Suppressor macrophage (primary cell): ENCODE data around the gene TAGLN3.
A peak's percentile ranks its signal among the peaks of the same experiment; 100 is the strongest.
"Not testable (repeated sequence)": the region's sequence is repeated elsewhere in the genome, so short reads cannot be mapped to it uniquely, and the experiment has no call there.

Experiments
- DNase-seq, 4 experiments: peaks; one replicate each; pipeline ENCODE4 v3.0.0-alpha.2; 2020 to 2022

The TAGLN3 gene

DNA sequence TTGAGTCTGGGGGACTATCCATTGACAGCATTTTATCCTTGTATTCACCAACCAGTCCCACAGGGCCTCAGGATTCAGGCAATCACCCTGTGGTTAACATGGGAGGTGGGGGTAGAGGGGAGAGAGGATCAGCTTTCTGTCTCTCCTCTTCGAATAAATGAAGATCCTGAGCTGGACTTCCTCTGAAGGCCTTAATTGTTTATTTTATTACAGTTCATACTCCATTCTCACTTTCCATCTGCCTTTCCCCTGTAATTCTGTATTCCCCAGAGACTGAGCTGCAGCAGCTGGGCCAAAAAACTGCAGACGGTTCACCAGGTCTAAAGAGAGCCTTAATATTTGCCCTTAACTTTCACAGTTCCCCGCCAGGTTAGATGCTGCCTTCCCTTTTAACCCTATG is 11.9 kb downstream of the TAGLN3 start:
- DNase-seq = no peak

DNA sequence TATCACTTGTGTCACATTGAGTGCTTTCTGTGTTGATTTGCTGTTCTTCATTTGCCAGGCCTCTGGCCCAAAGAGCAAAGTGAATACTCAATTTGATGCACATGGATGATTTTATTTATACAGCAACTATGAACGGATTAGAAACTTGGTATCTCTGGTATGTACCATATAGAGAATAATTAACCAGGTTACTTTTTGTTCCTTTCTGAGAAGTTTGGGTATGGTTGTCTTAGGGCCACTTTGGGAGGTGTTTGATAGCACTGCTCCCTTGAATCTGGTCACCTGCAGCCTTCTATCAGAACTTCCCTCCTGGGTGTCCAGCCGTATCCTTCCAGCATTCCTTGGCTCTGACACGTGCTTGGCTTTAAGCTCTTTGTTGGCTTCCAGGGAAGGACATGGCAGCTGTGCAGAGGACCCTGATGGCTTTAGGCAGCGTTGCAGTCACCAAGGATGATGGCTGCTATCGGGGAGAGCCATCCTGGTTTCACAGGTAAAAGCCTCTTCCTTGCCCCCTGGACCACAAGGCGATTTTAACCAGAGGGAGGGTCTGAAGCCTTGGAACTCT is 12.7 kb downstream of the TAGLN3 start:
- DNase-seq = no peak

DNA sequence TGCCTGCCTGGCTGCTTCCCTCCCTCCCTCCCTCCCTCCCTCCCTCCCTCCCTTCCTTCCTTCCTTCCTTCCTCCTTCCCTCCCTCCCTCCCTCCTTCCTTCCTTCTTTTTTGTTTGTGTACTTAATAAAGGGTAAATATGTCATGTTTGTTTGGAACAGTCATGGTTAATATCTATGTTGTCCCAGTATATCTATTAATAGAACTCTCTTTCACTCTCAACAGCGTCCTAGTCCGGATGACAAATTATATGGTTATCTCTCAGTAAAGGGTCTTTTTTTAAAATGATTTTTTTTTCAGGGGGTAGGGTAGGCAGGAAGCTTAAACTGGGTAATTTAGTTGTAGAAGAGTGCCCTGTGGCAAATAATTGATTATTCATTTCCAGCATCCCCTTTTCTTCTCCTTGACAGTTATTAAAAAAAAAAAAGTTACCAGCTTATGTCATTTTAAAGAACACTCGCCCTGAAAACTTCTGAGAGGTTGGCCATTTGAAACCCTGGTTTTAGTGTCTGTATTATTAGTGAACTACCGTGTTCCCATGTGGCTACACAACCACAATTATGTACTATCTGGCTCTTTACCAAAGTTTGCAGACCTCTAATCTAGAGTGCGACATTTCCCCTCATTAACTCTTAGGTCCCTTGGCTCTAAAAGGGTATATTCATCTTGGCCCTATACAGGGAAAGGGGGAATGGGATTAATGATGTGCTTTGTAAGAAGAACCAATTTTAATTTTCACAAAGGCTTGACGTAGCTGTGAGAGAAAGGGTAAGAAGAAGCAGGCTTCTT is 13.7 kb downstream of the TAGLN3 start:
- DNase-seq = no peak

DNA sequence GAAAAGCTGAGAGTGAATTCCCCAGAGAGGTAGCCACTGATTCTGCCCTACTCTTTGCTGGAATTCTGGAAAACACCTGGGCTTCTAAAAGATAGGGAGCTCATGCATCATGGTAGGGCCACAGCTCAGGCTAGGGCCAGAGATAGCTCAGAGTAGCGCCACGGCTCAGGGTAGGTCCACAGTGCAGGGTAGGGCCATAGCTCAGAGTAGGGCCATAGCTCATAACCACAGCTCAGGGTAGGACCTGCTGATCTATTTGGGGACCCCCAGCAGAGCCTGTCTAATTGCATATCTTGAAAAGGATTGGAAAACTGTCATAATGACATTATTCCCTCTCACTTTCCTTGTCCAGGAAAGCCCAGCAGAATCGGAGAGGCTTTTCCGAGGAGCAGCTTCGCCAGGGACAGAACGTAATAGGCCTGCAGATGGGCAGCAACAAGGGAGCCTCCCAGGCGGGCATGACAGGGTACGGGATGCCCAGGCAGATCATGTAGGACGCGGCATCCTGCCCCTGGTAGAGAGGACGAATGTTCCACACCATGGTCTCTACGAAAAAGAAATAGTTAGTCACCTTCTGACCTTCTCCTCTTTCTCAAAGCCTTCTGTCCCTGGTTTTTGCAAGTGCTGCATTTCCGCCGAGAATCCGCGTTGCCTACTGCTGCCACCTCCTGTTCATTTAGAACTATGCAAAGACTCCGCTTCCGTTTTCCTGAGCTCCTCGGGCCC is 14.5 kb downstream of the TAGLN3 start:
- peak; percentile 78 to 83 (median 80) for DNase-seq

DNA sequence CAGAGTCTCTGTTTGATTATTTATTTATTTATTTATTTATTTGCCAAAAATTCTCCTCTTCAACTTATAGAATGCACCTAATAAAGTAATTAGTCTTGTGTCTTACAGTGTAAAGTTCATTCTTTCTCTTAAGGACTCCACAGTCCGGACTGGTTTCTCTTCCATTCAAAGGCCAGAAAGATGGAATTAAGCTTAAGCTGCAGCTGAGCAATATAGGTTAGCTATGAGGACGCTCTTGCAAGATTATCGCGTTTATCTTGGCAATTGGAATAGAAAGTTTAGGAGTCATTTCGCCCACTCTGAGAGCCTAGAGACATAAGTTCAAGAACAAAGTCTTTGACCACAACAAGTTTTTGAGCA is 15.0 kb downstream of the TAGLN3 start:
- no peak for DNase-seq

DNA sequence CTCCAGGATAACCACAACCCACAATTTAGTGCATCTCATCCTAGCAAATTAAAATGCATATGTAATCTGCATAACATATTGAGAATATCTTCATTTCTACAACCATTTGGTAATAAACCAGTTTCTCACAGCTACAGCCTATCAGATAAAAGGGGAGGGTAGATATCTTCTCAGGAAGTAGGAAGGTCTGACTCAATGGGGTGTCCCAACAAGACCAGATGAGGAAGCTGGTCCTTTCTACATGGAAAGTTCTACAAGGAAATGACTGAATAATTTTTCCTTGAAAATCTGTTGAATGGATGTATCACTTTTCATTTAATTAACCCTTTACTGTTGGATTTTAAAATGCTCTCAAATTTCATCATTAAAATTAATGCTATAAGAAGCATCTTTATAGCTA is 18.4 kb downstream of the TAGLN3 start:
- DNase-seq = peak; percentile 26 to 77 (median 48)

DNA sequence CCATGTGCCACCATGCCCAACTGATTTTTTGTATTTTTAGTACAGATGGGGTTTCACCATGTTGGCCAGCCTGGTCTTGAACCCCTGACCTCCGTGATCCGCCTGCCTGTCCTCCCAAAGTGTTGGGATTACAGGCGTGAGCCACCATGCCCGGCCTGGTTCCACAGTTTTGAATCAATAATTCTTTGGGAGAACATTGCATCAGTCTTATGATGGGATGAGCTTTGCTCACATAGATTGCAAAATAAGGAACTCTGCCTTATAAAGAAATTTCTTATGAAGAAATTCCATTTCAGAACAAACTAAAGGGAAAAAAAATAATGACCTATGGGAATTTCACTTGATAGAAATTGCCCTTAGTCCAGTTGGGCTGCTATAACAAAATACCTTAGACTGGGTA is 20.0 kb downstream of the TAGLN3 start:
- no peak for DNase-seq

DNA sequence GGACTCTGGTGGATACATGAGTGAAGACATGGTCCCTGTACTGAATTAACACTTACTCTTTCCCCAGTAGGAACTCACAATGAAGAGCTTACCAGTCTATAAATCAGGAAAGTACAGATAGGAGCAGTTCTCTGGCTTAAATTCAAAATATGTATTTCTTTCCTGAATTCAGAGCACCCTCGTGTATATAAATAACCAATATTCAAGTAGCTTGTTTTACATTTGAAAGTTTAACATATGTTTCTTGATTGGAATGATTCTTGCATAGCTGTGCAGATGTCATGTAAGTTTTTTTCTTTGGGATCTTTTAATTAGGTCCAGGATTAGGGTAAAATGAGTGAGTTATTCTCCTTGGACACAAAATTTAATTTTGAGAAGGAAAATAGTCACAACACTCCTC is 21.0 kb downstream of the TAGLN3 start:
- no peak for DNase-seq

DNA sequence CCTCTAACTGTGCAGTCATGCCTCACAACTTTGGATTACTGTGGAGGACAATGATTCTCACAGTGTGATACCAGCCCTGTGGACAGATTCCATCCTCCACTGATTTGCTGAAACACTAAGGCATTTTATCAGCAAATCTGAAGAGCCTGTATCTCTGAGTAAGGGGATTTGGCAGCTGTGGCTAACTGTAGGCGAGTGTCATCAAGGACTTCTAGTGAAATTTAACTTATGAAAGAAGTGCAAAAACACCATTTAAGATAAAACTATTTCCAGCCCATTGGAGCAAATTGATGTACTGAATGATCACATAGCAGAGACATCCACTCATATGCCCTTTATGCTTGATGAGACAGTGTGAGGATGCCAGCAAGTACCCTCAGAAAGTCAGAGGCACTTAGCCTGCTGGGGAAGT is 22.0 kb downstream of the TAGLN3 start:
- DNase-seq = no peak

DNA sequence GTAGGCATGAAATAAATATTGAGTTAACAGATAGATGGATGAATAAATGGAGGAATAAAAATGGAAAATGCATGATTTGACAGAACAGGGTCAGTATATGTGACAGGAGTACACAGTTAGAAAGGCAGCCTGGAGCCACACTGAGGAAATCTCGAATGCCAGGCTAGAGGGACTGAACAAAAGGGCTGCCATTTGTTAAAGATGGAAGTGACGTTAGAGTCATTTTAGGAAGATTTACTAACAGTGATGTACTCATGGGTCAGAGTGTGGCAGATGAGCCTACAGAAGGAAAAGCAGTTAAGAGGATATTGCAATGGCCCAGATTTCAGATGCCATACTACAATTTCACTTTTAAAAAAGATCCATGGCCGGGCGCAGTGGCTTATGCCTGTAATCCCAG is 28.4 kb downstream of the TAGLN3 start:
- no peak for DNase-seq

DNA sequence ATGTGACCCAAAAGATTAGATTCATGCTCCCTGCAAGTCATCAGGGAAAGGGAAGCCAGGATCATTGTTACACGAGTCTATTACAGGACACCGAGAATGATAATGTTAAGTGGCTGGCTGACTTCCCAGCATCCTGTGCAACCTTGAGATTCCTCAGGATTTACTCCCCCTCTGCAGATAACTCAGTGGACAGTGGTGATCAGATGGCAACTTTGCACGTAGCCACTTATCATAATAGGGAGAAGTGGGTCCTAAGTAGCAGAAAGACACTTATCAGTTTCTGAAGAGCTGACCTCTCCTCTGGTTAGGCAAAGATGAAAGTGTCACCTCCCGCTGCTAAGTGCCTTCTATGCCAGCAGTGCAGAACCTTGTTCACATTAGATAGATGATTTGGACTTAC is 29.1 kb downstream of the TAGLN3 start:
- DNase-seq = no peak

DNA sequence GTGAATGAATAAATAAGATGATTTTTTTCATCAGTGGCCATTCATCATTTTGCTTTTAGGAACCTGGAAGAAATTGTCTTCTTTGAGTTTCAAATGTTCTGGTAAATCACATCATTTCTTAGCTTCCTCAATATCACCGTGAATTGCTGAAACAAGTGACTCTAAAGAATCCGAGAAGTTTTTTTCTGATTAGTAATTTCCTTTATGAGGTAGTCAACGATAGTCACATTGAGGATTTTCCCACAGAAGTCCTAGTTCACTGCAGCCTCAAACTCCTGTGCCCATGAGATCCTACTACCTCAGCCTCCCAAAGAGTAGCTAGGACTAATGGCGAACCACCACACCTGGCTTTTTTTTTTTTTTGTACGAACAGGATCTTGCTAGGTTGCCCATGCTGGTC is 32.2 kb downstream of the TAGLN3 start:
- DNase-seq = no peak

DNA sequence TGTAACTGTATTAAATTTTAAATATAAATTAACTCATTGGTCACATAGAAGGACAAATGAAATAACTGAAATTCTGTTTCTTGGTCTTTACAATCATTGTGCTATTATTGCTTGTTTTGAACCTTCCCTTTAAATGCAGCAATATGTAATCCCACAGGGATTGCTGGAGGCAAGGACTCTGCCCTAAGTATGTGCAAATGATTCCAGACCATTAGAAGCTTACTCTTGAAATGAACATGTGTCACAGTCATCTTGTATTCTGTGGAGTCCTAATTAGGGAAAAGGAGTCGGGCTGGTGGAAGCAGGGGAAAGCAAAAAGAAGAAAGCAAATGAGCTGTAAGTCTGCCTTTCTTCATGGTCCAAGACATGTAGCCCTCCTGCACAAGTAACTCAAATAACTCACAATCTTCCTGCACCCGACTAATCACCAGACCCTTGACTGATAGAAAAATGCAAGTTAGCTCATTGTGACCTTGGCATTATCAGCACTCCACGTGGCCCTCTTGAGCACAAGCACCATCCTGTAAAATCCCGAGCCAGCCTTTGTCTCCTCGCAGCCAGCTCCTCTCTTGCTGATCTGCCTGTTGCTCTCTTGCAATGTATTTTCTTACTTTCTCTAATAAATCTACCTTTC is 33.5 kb downstream of the TAGLN3 start:
- no peak for DNase-seq

DNA sequence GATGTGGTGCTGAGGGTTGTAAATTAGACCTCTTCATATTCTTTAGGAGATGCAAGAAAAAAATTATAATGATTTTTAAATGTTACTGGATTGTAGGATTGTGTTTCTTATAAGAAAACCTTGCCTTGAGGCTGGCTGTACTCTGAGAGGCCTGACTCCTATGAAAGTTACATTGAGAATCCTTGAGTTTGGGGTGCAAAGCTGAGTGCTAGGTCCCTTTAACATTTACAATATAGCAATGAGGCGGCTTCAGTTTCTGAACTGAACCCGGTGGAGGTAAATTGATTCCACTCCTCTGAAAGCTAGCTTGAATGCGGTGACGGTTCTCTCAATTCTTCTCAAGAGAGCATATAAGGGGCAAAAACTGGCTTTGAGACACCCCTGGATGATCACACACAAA is 35.7 kb downstream of the TAGLN3 start, which contains the start of gene TMPRSS7:
Gene TMPRSS7 (plus strand): TSS at position 301 of the 400 bp plus-strand sequence. CDS start 110 bp downstream, outside the sequence.
- no peak for DNase-seq

DNA sequence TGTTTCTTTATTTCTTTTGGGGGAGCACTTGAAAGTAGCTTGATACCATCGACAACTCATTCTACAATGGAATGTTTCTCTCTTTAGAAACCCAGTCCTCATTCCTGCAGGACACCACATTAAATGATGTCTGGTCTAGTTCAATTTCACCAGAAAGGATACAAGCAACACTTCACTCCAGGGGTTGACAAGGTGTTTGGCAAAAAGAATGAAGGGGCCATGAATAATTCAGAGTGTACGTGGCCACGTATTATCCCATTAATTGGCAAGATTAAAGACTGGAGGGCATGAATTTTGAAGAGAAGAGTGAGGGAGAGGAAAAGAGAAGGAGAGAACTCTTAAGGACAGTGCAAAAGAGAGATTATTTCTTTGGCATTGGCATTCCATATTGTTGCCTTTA is 36.5 kb downstream of the TAGLN3 start:
- no peak for DNase-seq

DNA sequence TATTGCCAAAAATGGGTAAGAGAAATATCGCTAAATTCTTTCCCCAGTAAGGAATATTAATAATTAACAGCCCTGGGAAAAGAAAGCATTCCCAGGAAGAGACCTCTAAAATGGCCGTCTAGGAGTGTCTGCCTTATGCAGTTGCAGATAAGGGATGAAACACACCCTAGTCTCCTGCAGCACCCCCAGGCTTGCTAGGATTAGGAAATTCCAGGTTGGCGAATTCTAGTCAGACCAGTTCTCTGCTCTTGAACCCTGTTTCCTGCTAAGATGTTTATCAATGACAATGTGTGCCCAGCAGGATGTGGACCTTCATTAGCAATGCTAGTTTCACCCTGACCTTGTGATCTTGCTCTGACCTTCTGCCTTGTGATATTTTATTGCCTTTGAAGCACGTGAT is 38.5 kb downstream of the TAGLN3 start:
- DNase-seq = not testable (repeated sequence)

DNA sequence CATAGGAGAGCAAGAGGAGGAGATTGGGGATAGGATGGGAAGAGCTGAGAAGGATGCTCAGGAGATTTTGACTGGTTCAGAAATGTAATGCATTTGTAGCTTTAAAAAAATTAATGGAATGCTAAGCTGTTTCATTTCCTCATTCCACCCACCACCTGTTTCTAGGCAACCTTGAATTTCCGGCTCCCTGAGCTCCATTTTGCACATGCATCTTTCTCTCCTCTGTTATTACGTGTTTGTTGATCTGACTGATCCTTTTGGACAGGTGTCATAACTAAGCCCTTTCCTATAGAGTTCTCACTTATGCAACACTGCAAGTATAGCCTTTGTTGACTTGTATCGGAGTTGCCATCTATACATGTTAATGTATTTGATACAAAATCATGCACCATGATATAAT is 40.1 kb downstream of the TAGLN3 start:
- DNase-seq = peak in 2 of 4 experiments; percentile 7 to 13

DNA sequence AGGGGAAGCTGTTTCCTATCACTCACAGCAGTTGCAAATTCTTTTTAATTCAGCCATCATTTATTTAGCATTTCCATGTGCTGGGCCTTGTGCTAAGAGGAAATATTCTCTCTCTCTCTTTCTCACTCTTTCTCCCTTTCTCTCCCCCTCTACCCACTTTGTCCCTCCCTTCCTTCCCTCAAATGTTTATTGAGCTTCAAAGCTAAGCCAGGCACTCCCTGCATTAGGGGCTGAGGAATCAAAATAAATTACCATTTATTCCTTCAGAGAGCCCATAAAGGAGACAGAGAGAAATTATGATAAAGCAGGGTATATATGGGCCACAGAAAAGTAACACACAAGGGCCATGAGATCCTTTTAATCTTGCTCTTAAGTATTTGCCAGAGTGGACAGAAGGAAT is 42.6 kb downstream of the TAGLN3 start:
- no peak for DNase-seq

DNA sequence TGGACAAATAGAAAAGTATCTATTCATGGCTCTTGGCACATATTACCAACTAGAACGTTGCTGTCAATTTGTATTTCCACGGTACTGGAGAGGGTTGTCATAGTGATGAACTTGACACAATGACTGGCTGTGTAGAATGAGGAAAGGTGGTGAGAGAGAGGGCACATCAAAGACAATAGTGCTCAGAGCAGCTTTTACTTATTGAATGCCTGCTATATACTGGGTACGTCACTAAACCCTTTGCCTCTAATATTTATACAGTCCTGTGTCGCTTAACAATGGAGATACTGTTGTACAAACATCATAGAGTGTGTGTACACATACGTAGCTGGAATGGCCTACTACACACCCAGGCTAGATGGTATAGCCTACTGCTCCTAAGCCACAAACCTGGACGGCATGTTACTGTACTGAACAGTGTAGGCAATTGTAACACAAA is 44.1 kb downstream of the TAGLN3 start:
- DNase-seq = no peak

DNA sequence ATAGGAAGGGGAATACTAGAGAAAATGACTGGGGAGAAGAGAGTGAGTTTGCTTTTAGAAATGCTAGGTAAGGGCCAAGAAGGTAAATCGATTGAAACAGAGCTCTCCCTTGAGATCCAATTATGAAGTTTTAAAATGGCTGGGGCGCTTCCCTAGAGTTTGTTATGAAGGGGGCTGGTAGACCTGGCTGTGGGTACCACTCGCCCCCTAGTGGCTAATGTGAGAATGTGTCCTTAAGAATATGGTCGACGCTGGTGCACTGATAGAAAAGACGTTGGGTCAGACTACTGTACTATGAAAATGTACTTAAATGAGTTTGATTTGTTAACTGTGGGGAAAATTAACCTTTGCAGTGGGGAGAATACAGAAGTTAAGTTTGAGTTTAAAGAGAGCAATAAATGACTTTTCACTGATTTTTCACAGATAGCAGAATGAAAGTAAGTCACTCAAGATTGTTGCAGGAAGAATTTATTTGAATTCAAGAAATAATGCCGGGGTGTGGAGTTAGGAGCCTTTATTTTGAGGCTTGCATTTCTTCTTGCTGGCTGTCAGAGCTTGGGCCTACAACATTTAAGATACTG is 45.0 kb downstream of the TAGLN3 start:
- peak; percentile 57 to 78 (median 70) for DNase-seq

DNA sequence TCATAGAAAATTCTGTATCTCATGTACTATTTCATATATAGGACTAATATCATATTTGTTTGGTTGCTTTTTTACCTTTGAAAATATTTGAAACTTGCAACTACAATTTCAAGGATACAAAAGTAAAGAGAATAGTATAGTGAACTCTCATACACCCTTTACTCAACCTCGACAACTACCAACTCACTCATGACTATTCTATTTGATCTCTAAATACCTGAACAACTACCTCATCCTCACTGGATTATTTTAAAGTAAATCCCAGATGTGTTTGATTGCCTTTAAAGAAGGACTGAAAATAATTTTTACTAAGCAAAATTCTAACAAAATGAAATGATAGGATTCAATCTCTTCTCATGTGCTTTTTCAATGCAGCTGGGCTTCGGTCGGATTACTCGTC is 47.9 kb downstream of the TAGLN3 start:
- DNase-seq = no peak

DNA sequence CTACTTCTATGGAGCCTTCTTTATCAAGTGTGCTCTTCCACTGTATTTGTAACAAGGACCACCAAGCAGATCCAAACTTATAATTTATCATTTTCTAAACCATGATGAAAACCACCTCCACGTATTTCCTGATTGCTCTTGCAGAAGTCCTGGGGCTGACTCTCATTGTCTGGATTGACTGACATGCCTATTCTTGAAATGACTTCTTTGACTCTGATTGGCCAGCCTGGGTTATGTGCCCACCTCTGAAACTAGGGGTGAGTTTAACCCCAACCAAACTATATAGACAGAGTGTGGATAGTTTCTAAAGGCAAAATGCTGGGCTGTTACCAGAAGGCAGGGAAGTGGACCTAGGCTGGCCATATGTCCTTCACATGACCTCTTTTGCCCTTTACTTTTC is 48.5 kb downstream of the TAGLN3 start:
- DNase-seq = no peak

DNA sequence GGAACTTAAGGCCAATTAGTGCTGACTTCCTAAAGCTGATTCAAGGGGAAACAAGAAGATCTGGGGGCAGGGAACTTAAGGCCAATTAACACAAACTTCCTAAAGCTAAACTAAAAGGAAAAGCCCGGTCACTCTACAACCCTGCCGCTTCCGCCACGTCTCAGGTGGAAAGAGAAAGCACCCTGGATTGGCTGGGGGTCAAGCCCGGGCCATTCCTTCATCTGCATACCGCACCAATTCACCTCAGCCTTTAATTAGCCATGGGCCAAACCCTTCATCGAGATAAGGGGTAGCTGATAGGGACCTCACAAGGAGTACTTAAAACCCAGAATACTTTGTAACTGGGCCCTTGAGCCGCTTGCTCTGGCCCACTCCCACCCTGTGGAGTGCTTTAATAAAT is 50.2 kb downstream of the TAGLN3 start:
- no peak for DNase-seq
